Activated CD8-positive, alpha-beta T cell treated with anti-CD3 and anti-CD28 coated beads for 36 hours (primary cell): ENCODE measurements around the gene IRF7. TPM values are rescaled to one million over a fixed set of nuclear protein-coding genes. Genes with fewer than 3 reads are reported as not detected.
A peak's percentile ranks its signal among the peaks of the same experiment; 100 is the strongest.

Experiments
- ATAC-seq: fragments of 200-7000 bp; cut with Tn5 transposase; one replicate; pipeline ENCODE4 v1.10.0; 2021; ENCODE audit warnings: mild to moderate bottlenecking, moderate library complexity
- CTCF ChIA-PET: fragments of 350-600 bp; sonication (Branson Sonifier 250); formaldehyde crosslinking; loops from one replicate; lab custom pipeline; 2021; ENCODE audit warnings: antibody characterized with exemption; lab: Charles Lee
- POLR2A ChIA-PET: fragments of 350-600 bp; sonication (Branson Sonifier 250); formaldehyde crosslinking; loops from one replicate; lab custom pipeline; 2021; ENCODE audit warnings: antibody characterized with exemption; lab: Charles Lee
- DNase-seq: peaks from one replicate; pipeline ENCODE4 v3.0.0-alpha.2; 2020
- H3K27ac Mint-ChIP-seq: one replicate; pipeline ENCODE4 v1.8.0; 2021; ENCODE audit warnings: mild to moderate bottlenecking, mixed read lengths
- H3K27me3 Mint-ChIP-seq: one replicate; pipeline ENCODE4 v1.8.0; 2021; ENCODE audit warnings: mixed read lengths
- H3K36me3 Mint-ChIP-seq: one replicate; pipeline ENCODE4 v1.8.0; 2021; ENCODE audit warnings: low read depth, mixed read lengths
- H3K4me1 Mint-ChIP-seq: one replicate; pipeline ENCODE4 v1.8.0; 2021; ENCODE audit warnings: low read depth, mixed read lengths
- H3K4me3 Mint-ChIP-seq: one replicate; pipeline ENCODE4 v1.8.0; 2021; ENCODE audit warnings: mild to moderate bottlenecking, moderate library complexity, mixed read lengths
- H3K9me3 Mint-ChIP-seq: one replicate; pipeline ENCODE4 v1.8.0; 2021; ENCODE audit warnings: mixed read lengths
- intact Hi-C: fragments of 100-400 bp; cut with micrococcal nuclease; formaldehyde crosslinking; loops from one replicate; pipeline ENCODE4 v1.10.0; 2022
- total RNA-seq, 2 experiments: library from RNA; stranded (reverse); gene quantifications; one replicate each; pipeline ENCODE4 v1.2.3, GENCODE V29; 2021
- TF ChIP-seq, protein P1 (sequence below): fragments of 200-600 bp; IDR thresholded peaks from one replicate; pipeline ENCODE4 v1.8.0; 2022; ENCODE audit warnings: antibody characterized with exemption, mild to moderate bottlenecking

IRF7 gene
- total RNA-seq, 2 experiments from 2014 or later = 34.6 to 37.5 TPM

DNA sequence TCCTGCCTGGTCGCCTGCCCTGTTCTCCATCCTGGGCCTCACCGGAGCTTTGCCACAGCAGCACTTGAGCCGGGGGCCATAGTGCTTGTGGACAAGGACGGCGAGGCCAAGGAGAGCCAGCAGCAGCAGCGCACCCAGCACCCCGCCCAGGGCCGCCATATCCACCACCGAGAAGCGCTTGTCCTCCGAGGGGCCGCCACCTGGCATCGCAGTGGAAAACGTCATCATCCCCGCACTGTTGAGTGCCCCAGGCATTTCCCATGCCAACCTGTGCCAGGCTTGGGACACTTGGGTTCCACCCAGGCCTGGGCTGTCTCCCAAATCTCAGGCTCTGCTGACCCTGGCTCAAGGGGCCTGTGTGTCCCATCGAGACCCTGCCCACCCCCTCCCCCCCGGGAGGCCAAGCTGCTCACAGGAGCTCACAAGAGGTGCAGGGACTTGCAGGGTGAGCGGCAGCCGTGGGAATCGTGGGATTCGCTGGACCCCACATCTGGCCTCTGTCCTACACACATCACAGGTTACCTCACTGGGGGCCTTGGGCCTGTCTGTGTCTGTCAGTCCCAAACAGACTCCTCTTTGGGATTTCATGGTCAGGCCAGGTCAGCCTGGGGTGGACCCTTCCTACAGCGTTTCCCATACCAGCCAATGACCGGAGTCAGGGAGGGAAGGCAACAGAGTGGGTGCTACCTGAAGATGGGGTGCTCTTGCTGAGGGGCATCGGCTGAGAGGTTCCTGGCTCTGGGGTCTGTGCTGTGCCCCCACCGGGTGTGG is 2.3 kb upstream of the IRF7 start:
- Mint-ChIP-seq H3K4me1 (peaks cover 11% of the 10 kb centered on the region), H3K9me3 (no peaks in the 10 kb centered on the region), H3K4me3 (no peak overlapping the region), H3K27me3 (no peaks in the 10 kb centered on the region), H3K36me3 (peaks cover 6% of the 10 kb centered on the region), H3K27ac (no peak overlapping the region)
- intact Hi-C loops = no loop called here
- ChIA-PET CTCF (no interaction called here), POLR2A (no interaction called here)
- TF ChIP-seq, protein P1, sequence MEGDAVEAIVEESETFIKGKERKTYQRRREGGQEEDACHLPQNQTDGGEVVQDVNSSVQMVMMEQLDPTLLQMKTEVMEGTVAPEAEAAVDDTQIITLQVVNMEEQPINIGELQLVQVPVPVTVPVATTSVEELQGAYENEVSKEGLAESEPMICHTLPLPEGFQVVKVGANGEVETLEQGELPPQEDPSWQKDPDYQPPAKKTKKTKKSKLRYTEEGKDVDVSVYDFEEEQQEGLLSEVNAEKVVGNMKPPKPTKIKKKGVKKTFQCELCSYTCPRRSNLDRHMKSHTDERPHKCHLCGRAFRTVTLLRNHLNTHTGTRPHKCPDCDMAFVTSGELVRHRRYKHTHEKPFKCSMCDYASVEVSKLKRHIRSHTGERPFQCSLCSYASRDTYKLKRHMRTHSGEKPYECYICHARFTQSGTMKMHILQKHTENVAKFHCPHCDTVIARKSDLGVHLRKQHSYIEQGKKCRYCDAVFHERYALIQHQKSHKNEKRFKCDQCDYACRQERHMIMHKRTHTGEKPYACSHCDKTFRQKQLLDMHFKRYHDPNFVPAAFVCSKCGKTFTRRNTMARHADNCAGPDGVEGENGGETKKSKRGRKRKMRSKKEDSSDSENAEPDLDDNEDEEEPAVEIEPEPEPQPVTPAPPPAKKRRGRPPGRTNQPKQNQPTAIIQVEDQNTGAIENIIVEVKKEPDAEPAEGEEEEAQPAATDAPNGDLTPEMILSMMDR = no peak
- no peak for DNase-seq
- ATAC-seq = no peak

DNA sequence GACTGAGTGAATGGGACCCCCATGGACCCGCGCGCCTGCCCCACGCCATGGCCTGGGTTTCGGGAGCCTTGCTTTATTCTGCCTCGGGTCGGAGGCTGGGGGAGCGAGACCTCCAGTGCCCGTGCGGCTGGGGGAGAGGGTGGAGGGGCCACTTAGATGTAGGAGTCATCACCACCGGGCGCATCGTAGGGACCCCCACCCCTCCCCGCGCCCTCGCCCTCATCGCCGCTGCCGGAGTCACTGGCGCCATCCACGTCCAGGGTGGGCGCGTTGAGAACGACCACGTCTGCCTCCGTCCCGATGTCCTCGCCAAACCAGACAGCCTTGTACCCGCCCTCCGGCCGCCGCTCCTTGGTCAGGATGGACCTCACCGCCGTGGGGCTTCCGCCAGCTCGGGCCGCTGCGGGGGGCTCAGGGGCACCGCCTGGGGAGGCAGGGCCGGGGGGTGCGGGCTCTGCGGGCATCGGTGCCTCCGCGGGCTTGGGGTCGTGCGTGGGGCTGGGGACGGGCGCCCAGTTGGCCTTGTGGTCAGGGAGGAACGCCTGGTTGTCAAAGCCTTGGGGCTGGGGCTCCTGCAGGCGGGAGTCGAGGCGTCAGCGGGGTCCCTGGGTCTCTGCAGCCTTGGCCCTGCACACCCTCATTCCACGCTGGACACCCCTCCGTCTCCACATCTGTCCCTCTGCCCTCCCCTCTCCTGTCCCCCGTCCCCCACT is 1.6 kb upstream of the IRF7 start:
- Mint-ChIP-seq H3K27me3 (no peaks in the 10 kb centered on the region), H3K36me3 (peaks cover 6% of the 10 kb centered on the region), H3K27ac (no peak overlapping the region), H3K4me3 (no peak overlapping the region), H3K4me1 (peaks cover 11% of the 10 kb centered on the region), H3K9me3 (no peaks in the 10 kb centered on the region)
- POLR2A ChIA-PET = no interaction called here
- CTCF ChIA-PET = no interaction called here
- ATAC-seq = no peak
- no peak for DNase-seq
- intact Hi-C loops = no loop called here
- TF ChIP-seq, protein P1 = no peak

DNA sequence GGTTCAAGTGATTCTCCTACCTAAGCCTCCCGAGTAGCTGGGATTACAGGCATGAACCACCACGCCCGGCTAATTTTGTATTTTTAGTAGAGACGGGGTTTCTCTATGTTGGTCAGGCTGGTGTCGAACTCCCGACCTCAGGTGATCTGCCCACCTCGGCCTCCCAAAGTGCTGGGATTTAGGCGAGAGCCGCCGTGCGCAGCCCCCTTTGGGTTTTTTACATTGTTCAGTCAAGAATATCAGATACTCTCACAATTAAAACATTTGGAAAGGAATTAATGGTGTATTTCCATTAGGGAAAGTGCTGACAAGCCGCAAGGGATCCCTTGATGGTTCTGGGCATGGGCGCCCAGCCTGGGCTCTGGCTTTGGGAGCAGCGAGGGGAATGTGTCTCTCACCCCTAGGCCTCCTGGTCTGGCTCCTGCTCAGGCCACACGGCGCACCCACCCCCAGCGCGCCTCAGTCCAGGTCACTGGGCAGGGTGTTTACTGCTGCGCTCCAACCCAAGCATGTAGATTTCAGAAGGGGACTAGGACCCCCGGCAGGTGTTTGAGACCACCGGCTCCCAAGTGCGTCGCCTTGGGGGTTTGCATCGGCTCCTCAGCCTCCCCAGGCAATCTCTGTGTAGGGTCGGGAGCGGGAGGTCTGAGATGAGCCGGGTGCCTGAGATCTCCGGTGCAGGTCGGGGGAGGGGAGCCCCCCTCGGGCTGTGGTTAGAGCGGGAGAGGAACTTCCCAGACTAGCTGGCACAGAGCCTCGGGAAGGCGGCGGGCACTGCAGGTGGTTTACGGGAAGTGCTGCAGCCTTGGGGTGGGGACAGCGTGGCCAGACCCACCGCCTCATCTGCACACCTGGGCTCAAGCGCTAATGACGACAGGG is 809 bp upstream of the IRF7 start:
- Mint-ChIP-seq H3K4me3 (peak overlapping the region; percentile 84), H3K36me3 (peaks cover 4% of the 10 kb centered on the region), H3K27me3 (no peaks in the 10 kb centered on the region), H3K9me3 (no peaks in the 10 kb centered on the region), H3K4me1 (peaks cover 11% of the 10 kb centered on the region), H3K27ac (peak overlapping the region; percentile 90)
- ChIA-PET CTCF (no interaction called here), POLR2A (interaction anchor here (0.8 to 1.5 kb wide), 3 partner anchors 11 to 53 kb away, joined by 3 to 6 read pairs (median 4); partner anchors contain the start of gene SCT)
- TF ChIP-seq, protein P1 = no peak
- intact Hi-C loops = no loop called here
- ATAC-seq (no peak), DNase-seq (no peak)

DNA sequence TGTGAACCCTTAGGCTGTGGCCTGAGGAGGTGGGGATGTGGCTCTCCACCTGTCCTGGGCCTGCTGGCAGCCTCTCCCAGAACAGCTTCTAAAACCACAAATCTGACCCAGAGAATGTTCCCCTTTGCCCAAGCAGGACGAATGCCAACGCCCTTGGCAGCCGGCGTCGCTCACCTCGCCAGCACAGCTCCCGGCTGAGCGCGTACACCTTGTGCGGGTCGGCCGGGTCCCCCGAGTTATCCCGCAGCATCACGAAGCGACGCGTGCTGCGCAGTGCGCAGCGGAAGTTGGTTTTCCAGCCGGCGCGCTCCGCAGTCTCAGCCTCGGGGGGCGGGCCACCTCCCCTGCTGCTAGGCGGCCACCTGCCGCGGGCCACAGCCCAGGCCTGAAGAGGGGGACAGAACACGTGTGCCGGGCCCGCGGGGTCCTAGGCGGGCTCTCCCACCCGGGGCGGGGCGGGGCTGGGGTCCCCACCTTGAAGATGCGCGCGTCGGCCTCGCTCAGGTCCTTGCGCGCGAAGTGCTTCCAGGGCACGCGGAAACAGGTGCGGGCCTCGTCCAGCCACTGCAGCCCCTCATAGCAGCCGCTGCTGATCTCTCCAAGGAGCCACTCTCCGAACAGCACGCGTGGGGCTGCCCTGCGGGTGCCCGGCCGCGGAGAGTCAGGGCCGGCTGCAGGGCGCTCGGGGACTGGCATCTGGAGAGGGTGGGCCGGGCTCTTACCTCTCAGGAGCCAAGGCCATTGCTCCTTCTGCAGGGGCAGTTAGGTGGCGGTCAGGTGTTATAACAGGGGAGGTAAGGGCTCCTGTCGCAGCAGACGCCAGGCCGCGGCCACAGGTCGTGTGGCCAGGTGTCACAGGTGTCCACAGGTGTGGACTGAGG is 887 bp downstream of the IRF7 start:
- ATAC-seq (no peak), DNase-seq (no peak)
- H3K4me3 Mint-ChIP-seq = peak overlapping the region; percentile 84
- peaks cover 4% of the 10 kb centered on the region for H3K36me3 Mint-ChIP-seq
- no peaks in the 10 kb centered on the region for H3K27me3 Mint-ChIP-seq
- peak overlapping the region; percentile 90 for H3K27ac Mint-ChIP-seq
- ChIA-PET POLR2A (interaction anchor here (0.6 to 3.2 kb wide), 10 partner anchors 9 to 39 kb away, joined by 3 to 7 read pairs (median 4); partner anchors contain the start of genes PHRF1 and SCT), CTCF (interaction anchor here (1.3 kb wide), 1 partner anchor 60 kb away, joined by 4 read pairs; no protein-coding TSS in a partner anchor)
- no peaks in the 10 kb centered on the region for H3K9me3 Mint-ChIP-seq
- H3K4me1 Mint-ChIP-seq = peaks cover 11% of the 10 kb centered on the region
- intact Hi-C loops = no loop called here
- TF ChIP-seq, protein P1 = no peak
